ENCODE results near the gene BEX3.

GRCh38 chrX:103384672-103385071 is 8.3 kb downstream of the BEX3 start:
- TF ChIP-seq, protein P1, sequence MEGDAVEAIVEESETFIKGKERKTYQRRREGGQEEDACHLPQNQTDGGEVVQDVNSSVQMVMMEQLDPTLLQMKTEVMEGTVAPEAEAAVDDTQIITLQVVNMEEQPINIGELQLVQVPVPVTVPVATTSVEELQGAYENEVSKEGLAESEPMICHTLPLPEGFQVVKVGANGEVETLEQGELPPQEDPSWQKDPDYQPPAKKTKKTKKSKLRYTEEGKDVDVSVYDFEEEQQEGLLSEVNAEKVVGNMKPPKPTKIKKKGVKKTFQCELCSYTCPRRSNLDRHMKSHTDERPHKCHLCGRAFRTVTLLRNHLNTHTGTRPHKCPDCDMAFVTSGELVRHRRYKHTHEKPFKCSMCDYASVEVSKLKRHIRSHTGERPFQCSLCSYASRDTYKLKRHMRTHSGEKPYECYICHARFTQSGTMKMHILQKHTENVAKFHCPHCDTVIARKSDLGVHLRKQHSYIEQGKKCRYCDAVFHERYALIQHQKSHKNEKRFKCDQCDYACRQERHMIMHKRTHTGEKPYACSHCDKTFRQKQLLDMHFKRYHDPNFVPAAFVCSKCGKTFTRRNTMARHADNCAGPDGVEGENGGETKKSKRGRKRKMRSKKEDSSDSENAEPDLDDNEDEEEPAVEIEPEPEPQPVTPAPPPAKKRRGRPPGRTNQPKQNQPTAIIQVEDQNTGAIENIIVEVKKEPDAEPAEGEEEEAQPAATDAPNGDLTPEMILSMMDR (IDR thresholded peaks at IDR 0.05; ENCODE audit: insufficient read depth, low read length), result no peak
- TF ChIP-seq GABPA (IDR thresholded peaks at IDR 0.05; ENCODE audit: low read depth), result no peak
